ENCODE measurements around the gene HINFP.

DNA sequence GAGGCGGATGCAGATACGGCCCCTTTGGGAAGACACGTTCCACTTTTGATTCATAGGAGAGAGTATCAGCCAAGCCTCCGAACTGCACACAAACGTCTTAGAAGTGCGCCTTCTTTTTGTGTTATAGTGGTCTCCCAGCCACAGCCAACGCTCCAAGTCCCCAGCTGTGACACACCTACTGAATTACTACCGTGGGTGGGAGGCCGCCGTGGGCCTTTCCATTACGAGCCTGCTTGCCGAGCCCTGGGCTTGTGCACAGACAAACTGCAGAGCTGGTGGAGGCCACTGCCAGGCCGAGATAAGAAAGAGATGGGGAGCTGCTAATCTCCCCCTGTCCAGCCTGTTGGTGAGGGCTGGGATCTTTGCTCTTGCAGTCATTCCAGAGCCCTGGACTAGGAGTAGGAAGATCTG lies 35.9 kb upstream of the HINFP start:
- TF ChIP-seq, protein P1, sequence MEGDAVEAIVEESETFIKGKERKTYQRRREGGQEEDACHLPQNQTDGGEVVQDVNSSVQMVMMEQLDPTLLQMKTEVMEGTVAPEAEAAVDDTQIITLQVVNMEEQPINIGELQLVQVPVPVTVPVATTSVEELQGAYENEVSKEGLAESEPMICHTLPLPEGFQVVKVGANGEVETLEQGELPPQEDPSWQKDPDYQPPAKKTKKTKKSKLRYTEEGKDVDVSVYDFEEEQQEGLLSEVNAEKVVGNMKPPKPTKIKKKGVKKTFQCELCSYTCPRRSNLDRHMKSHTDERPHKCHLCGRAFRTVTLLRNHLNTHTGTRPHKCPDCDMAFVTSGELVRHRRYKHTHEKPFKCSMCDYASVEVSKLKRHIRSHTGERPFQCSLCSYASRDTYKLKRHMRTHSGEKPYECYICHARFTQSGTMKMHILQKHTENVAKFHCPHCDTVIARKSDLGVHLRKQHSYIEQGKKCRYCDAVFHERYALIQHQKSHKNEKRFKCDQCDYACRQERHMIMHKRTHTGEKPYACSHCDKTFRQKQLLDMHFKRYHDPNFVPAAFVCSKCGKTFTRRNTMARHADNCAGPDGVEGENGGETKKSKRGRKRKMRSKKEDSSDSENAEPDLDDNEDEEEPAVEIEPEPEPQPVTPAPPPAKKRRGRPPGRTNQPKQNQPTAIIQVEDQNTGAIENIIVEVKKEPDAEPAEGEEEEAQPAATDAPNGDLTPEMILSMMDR (IDR thresholded peaks at IDR 0.05), result no peak
- TF ChIP-seq POLR2A (IDR thresholded peaks at IDR 0.05), result no peak
